BJ (cell line): ENCODE data around the gene SYNJ2. TPM values are rescaled to one million over a fixed set of nuclear protein-coding genes. Genes with fewer than 3 reads are reported as not detected.

Experiments used
- CTCF ChIA-PET: fragments of 350-600 bp; formaldehyde crosslinking; extraction: SDS; loops from one replicate; lab custom pipeline; 2021; ENCODE audit warnings: antibody characterized with exemption, inconsistent platforms; lab: Yijun Ruan, JAX
- POLR2A ChIA-PET: fragments of 300-600 bp; sonication (Branson Sonifier 250); formaldehyde crosslinking; extraction: SDS; loops from one replicate; lab custom pipeline; 2021; ENCODE audit warnings: antibody characterized with exemption; lab: Charles Lee
- DNase-seq: peaks from one replicate; pipeline ENCODE4 v3.0.0-alpha.2; 2011; ENCODE audit warnings: low read depth
- H3K27me3 ChIP-seq: 2 replicates; pipeline ENCODE4 v1.6.0; 2011; ENCODE audit warnings: low read length; ENCODE audit not compliant: control insufficient read depth, insufficient read depth
- H3K36me3 ChIP-seq: 2 replicates; pipeline ENCODE4 v1.5.1; 2011; ENCODE audit warnings: low read length; ENCODE audit not compliant: control insufficient read depth, insufficient read depth
- H3K4me3 ChIP-seq: 2 replicates; pipeline ENCODE4 v1.5.1; 2011; ENCODE audit warnings: low read depth, mild to moderate bottlenecking, control low read depth, low read length
- polyA plus RNA-seq: library from polyadenylated mRNA; depleted of rRNA; stranded (reverse); fragments of >200 nt; gene quantifications from 2 replicates; pipeline ENCODE4 v1.2.3, GENCODE V29; 2011
- TF ChIP-seq, protein P1 (sequence below): IDR thresholded peaks from 2 replicates; pipeline ENCODE4 v1.5.1; 2011; ENCODE audit warnings: low read depth, mild to moderate bottlenecking, control low read depth, inconsistent platforms, low read length, moderate library complexity; ENCODE audit not compliant: insufficient read depth

The SYNJ2 gene
- polyA plus RNA-seq, 1 experiment: 29.9 TPM

GRCh38 chr6:158071121-158072082 lies 89.7 kb downstream of the SYNJ2 start:
- H3K36me3 ChIP-seq: peaks cover 21% of the 10 kb centered on the region
- H3K27me3 ChIP-seq: no peaks in the 10 kb centered on the region
- POLR2A ChIA-PET: no interaction called here
- TF ChIP-seq, protein P1, sequence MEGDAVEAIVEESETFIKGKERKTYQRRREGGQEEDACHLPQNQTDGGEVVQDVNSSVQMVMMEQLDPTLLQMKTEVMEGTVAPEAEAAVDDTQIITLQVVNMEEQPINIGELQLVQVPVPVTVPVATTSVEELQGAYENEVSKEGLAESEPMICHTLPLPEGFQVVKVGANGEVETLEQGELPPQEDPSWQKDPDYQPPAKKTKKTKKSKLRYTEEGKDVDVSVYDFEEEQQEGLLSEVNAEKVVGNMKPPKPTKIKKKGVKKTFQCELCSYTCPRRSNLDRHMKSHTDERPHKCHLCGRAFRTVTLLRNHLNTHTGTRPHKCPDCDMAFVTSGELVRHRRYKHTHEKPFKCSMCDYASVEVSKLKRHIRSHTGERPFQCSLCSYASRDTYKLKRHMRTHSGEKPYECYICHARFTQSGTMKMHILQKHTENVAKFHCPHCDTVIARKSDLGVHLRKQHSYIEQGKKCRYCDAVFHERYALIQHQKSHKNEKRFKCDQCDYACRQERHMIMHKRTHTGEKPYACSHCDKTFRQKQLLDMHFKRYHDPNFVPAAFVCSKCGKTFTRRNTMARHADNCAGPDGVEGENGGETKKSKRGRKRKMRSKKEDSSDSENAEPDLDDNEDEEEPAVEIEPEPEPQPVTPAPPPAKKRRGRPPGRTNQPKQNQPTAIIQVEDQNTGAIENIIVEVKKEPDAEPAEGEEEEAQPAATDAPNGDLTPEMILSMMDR: no peak
- CTCF ChIA-PET: interaction anchor here (0.5 to 4.4 kb wide), 24 partner anchors 10 to 426 kb away, joined by 3 to 23 read pairs (median 5); partner anchors contain the start of gene SYNJ2
- no peak for DNase-seq
- H3K4me3 ChIP-seq: no peak overlapping the region

DNA sequence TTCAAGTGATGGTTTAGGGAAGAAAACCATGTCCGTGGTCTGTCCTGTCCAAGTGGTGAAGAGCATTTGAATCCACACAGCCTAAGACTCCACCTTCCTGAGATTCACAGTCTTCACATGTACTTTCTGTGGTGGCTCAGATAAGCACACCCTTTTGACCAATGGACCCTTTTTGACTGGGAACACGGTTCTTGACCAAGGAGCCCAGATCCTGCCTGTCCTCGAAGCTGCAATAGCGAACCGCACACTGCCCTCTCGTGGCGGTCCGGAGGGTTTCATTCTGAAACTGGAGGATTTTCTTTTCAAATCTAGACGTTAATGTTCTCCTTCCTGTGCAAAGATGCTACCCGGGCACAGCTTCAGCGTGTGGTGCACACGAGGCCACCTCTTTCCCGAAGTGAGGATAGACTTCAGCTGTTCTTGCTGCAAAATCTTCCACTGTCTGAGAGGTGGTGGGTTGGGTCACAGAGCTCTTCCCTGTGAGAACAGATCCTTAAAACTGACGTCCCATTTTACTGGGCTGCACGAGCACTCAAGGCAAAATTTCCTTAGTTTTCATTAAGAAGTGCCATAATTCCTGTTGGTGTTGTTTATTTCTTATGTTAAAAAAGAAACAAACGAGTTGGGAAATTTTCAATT lies 90.5 kb downstream of the SYNJ2 start:
- TF ChIP-seq, protein P1: peak; percentile 81
- Histone ChIP-seq H3K36me3 (peaks cover 23% of the 10 kb centered on the region), H3K27me3 (no peaks in the 10 kb centered on the region), H3K4me3 (no peak overlapping the region)
- no peak for DNase-seq
- POLR2A ChIA-PET: no interaction called here
- CTCF ChIA-PET: interaction anchor here (0.7 to 4.4 kb wide), 32 partner anchors 9 to 427 kb away, joined by 3 to 23 read pairs (median 4); partner anchors contain the start of gene SYNJ2

DNA sequence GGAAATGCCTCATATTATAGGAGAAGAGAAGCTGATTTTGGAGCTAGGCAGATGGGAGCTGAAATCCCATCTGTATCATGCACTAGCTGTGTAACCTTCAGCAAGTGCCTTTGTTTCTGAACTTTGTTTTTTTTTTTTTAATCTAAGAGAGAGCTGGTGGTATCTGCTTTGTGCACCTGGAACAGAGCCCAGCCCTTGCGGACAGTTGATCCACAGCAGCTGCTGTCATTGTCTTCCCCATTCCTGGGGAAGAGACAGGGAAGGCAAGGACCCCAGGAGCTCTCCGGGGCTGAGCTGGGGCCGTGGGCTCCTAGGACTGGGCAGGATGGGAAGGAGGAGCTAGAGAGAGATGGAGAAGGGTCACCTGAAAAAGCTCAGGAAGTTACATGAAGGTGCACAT lies 92.1 kb downstream of the SYNJ2 start:
- CTCF ChIA-PET: interaction anchor here (1.7 to 2.7 kb wide), 2 partner anchors 10 to 18 kb away, joined by 6 to 11 read pairs; no protein-coding TSS in a partner anchor
- POLR2A ChIA-PET: no interaction called here
- no peak for DNase-seq
- no peak overlapping the region for H3K4me3 ChIP-seq
- no peaks in the 10 kb centered on the region for H3K27me3 ChIP-seq
- peaks cover 23% of the 10 kb centered on the region for H3K36me3 ChIP-seq
- TF ChIP-seq, protein P1: no peak

DNA sequence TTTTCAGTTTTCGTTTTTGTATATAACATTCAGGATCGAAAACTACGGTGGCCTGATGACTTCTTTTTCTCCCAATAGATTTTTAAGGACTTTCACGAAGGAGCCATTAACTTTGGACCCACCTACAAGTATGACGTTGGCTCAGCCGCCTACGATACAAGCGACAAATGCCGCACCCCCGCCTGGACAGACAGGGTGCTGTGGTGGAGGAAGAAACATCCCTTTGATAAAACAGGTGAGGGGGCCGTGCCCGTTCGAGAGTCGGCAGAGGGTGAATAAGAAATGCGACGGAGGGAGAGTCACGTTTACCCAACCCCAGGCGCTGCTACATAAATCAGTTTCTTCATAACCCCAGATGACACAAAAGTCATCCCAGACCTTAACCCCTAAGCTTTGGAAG lies 94.9 kb downstream of the SYNJ2 start:
- Histone ChIP-seq H3K4me3 (no peak overlapping the region), H3K36me3 (peaks cover 21% of the 10 kb centered on the region), H3K27me3 (no peaks in the 10 kb centered on the region)
- DNase-seq: no peak
- CTCF ChIA-PET: interaction anchor here (0.6 to 1.3 kb wide), 2 partner anchors 9 to 128 kb away, joined by 3 to 5 read pairs; no protein-coding TSS in a partner anchor
- POLR2A ChIA-PET: no interaction called here
- TF ChIP-seq, protein P1: no peak

- Histone ChIP-seq H3K27me3 (no peaks in the 10 kb centered on the region), H3K36me3 (peaks cover 21% of the 10 kb centered on the region), H3K4me3 (no peak overlapping the region)
- TF ChIP-seq, protein P1: no peak
- ChIA-PET CTCF (interaction anchor here (1.0 kb wide), 1 partner anchor 10 kb away, joined by 4 read pairs; no protein-coding TSS in a partner anchor), POLR2A (no interaction called here)
- DNase-seq: no peak
These were observed 96.0 kb downstream of the SYNJ2 start for GRCh38 chr6:158077676-158078075.
